Fibroblast of lung (primary cell): ENCODE results near the gene TGM5. TPM values are rescaled to one million over a fixed set of nuclear protein-coding genes. Genes with fewer than 3 reads are reported as not detected.

Experiments
- DNase-seq, 2 donors: peaks; one replicate each; pipeline versions ENCODE4 v3.0.0 to v3.0.0-alpha.2; 2010; ENCODE audit warnings: low read depth in 2 of 2
- H2AFZ ChIP-seq: 2 replicates; pipeline ENCODE4 v1.5.1; 2012; ENCODE audit warnings: low read length, control low read depth, inconsistent platforms
- H3K27ac ChIP-seq: 2 replicates; pipeline ENCODE4 v1.5.1; 2011; ENCODE audit warnings: low read length, control low read depth; ENCODE audit not compliant: insufficient read depth
- H3K27me3 ChIP-seq: 2 replicates; pipeline ENCODE4 v1.5.1; 2011; ENCODE audit warnings: mild to moderate bottlenecking, low read length; ENCODE audit not compliant: control insufficient read depth, insufficient read depth
- H3K36me3 ChIP-seq: 2 replicates; pipeline ENCODE4 v1.5.1; 2011; ENCODE audit warnings: low read length; ENCODE audit not compliant: control insufficient read depth, insufficient read depth
- H3K4me1 ChIP-seq: 2 replicates; pipeline ENCODE4 v1.5.1; 2011; ENCODE audit warnings: low read length; ENCODE audit not compliant: control insufficient read depth, insufficient read depth; ENCODE audit errors: extremely low read depth
- H3K4me2 ChIP-seq: 2 replicates; pipeline ENCODE4 v1.5.1; 2011; ENCODE audit warnings: low read length, control low read depth; ENCODE audit not compliant: insufficient read depth; ENCODE audit errors: extremely low read depth
- H3K4me3 ChIP-seq, 4 experiments: fragments of 200-600 bp in 1 of 4; sonication (generic) in 1 of 4; replicated peaks in 1 of 4; 2 replicates each; pipeline ENCODE4 v1.5.1; 2011 to 2016; ENCODE audit warnings: low read length in 4 of 4, low read depth in 3 of 4, mild to moderate bottlenecking in 3 of 4, control low read depth in 2 of 4, inconsistent platforms in 1 of 4, mixed read lengths in 1 of 4; ENCODE audit not compliant: insufficient read depth in 1 of 4; ENCODE audit errors: control extremely low read depth in 1 of 4
- H3K79me2 ChIP-seq: 2 replicates; pipeline ENCODE4 v1.5.1; 2012; ENCODE audit warnings: mild to moderate bottlenecking, low read length, inconsistent platforms; ENCODE audit not compliant: control insufficient read depth, insufficient read depth
- H3K9ac ChIP-seq: 2 replicates; pipeline ENCODE4 v1.5.1; 2011; ENCODE audit warnings: mild to moderate bottlenecking, low read length, control low read depth; ENCODE audit not compliant: insufficient read depth
- H3K9me3 ChIP-seq: 2 replicates; pipeline ENCODE4 v1.5.1; 2012; ENCODE audit warnings: low read depth, low read length; ENCODE audit not compliant: control insufficient read depth, insufficient read depth
- H4K20me1 ChIP-seq: 2 replicates; pipeline ENCODE4 v1.5.1; 2011; ENCODE audit warnings: low read length; ENCODE audit not compliant: control insufficient read depth, insufficient read depth; ENCODE audit errors: extremely low read depth
- EZH2 ChIP-seq: IDR thresholded peaks from 2 replicates; pipeline ENCODE4 v1.5.1; 2012; ENCODE audit warnings: low read length, control low read depth, mild to moderate bottlenecking; ENCODE audit errors: missing control alignments
- polyA plus RNA-seq, 2 donors: library from polyadenylated mRNA; depleted of rRNA in 1 of 2; stranded (reverse) in 1 of 2; unstranded in 1 of 2; fragments of >200 nt; gene quantifications; 2 replicates each; pipeline ENCODE4 v1.2.1, GENCODE V29; 2011 to 2012; ENCODE audit warnings: missing spikeins in 1 of 2
- total RNA-seq: library from RNA; depleted of rRNA; stranded (reverse); fragments of >200 nt; gene quantifications from 2 replicates; pipeline ENCODE4 v1.2.1, GENCODE V29; 2014
- TF ChIP-seq, protein P1 (sequence below), 2 donors: IDR thresholded peaks in 1 of 2; conservative IDR thresholded peaks in 1 of 2; 1 replicate in 1 of 2; 2 replicates in 1 of 2; pipeline ENCODE4 v1.5.1; 2011 to 2012; ENCODE audit warnings: low read length in 2 of 2, control low read depth in 1 of 2, inconsistent platforms in 1 of 2, low read depth in 1 of 2, mild to moderate bottlenecking in 1 of 2

TGM5 gene
- total and polyA plus RNA-seq, 2 donors (not counting 1 experiment from before 2014, with no cell fraction given): under 0.01 to 0.03 TPM

DNA sequence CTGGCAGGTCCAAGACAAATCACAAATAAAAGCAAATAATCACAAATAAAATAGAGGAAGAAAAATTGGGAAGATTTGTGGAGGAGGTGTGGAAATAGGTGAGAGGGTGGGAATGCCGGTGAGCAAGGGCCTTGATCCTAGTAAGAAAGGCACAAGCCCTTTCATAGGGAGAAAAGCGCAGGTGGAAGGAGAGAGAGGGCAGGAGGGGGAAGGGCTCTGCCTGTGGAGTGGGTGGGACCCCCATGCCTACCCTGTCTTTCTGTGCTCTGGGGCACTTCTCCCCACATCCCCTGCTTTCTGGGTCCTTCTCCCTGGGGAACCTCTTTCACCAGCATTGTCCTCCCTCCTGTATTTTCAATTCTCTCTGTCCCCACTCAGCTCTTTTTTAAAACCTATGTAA is 711 bp upstream of the TGM5 start:
- H3K4me3 ChIP-seq: no peak overlapping the region
- no peak overlapping the region for H3K27ac ChIP-seq
- DNase-seq: no peak
- peaks cover 13% of the 10 kb centered on the region for H3K27me3 ChIP-seq
- H3K4me1 ChIP-seq: no peaks in the 10 kb centered on the region
- no peaks in the 10 kb centered on the region for H4K20me1 ChIP-seq
- H3K79me2 ChIP-seq: no peaks in the 10 kb centered on the region
- H3K36me3 ChIP-seq: no peaks in the 10 kb centered on the region
- H3K9ac ChIP-seq: no peak overlapping the region
- no peak overlapping the region for H3K4me2 ChIP-seq
- H3K9me3 ChIP-seq: no peaks in the 10 kb centered on the region
- TF ChIP-seq EZH2: no peak
- TF ChIP-seq, protein P1, sequence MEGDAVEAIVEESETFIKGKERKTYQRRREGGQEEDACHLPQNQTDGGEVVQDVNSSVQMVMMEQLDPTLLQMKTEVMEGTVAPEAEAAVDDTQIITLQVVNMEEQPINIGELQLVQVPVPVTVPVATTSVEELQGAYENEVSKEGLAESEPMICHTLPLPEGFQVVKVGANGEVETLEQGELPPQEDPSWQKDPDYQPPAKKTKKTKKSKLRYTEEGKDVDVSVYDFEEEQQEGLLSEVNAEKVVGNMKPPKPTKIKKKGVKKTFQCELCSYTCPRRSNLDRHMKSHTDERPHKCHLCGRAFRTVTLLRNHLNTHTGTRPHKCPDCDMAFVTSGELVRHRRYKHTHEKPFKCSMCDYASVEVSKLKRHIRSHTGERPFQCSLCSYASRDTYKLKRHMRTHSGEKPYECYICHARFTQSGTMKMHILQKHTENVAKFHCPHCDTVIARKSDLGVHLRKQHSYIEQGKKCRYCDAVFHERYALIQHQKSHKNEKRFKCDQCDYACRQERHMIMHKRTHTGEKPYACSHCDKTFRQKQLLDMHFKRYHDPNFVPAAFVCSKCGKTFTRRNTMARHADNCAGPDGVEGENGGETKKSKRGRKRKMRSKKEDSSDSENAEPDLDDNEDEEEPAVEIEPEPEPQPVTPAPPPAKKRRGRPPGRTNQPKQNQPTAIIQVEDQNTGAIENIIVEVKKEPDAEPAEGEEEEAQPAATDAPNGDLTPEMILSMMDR (conservative IDR thresholded peaks at IDR 0.05 in 1 of 2, IDR thresholded peaks at IDR 0.05 in 1 of 2; ENCODE audit: low read depth in 1 of 2, low read length in 2 of 2): no peak
- H2AFZ ChIP-seq: no peak overlapping the region

DNA sequence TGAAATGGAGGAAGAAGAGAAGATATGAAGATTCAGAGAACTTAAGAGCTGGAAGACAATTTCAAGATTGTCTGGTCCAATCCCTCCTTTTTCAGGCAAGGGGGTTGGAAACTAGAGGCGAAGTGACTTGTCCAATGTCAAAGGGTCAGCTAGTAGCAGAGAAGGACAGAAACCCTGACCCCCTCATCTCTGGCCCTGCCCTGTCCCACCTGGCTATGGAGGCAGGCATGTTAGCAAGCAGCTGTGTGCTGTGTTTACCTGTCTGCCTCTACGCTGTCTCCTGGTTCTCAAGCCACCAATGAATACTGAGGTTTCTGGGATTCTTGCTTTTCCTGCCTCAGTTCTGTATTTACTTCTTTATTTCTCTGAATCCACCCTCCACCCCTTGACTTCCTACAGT is 342 bp downstream of the TGM5 start:
- H3K4me1 ChIP-seq: no peaks in the 10 kb centered on the region
- no peak overlapping the region for H3K4me3 ChIP-seq
- no peaks in the 10 kb centered on the region for H3K36me3 ChIP-seq
- TF ChIP-seq, protein P1 (conservative IDR thresholded peaks at IDR 0.05 in 1 of 2, IDR thresholded peaks at IDR 0.05 in 1 of 2; ENCODE audit: low read depth in 1 of 2, low read length in 2 of 2): no peak
- TF ChIP-seq EZH2: no peak
- H3K27ac ChIP-seq: no peak overlapping the region
- no peak overlapping the region for H3K9ac ChIP-seq
- H4K20me1 ChIP-seq: no peaks in the 10 kb centered on the region
- peaks cover 13% of the 10 kb centered on the region for H3K27me3 ChIP-seq
- no peaks in the 10 kb centered on the region for H3K79me2 ChIP-seq
- DNase-seq: no peak
- H2AFZ ChIP-seq: no peak overlapping the region
- H3K9me3 ChIP-seq: no peaks in the 10 kb centered on the region
- H3K4me2 ChIP-seq: no peak overlapping the region

GRCh38 chr15:43260011-43260615 is 6.6 kb downstream of the TGM5 start:
- H3K9ac ChIP-seq: no peak overlapping the region
- H3K9me3 ChIP-seq: no peaks in the 10 kb centered on the region
- H3K4me1 ChIP-seq: no peaks in the 10 kb centered on the region
- no peak overlapping the region for H2AFZ ChIP-seq
- DNase-seq: no peak
- no peak overlapping the region for H3K4me2 ChIP-seq
- peaks cover 9% of the 10 kb centered on the region for H3K27me3 ChIP-seq
- no peaks in the 10 kb centered on the region for H4K20me1 ChIP-seq
- H3K79me2 ChIP-seq: no peaks in the 10 kb centered on the region
- no peak overlapping the region for H3K4me3 ChIP-seq
- H3K36me3 ChIP-seq: no peaks in the 10 kb centered on the region
- no peak overlapping the region for H3K27ac ChIP-seq
- TF ChIP-seq, protein P1 (conservative IDR thresholded peaks at IDR 0.05 in 1 of 2, IDR thresholded peaks at IDR 0.05 in 1 of 2; ENCODE audit: low read depth in 1 of 2, low read length in 2 of 2): no peak
- TF ChIP-seq EZH2: no peak
